T-helper 2 cell treated with Interferon-gamma antibody and Interleukin-4, amounts not matched to agents 5 μg/mL and 100 μg/mL, for 36 hours (primary cell): Measurements from ENCODE around the gene HS3ST5.

Experiments
- DNase-seq: peaks from one replicate; pipeline ENCODE4 v3.0.0; 2021; ENCODE audit warnings: low spot score
- H3K27ac Mint-ChIP-seq: one replicate; pipeline ENCODE4 v1.8.0; 2021; ENCODE audit warnings: mild to moderate bottlenecking, mixed read lengths
- H3K27me3 Mint-ChIP-seq: one replicate; pipeline ENCODE4 v1.8.0; 2021; ENCODE audit warnings: low read depth, mixed read lengths
- H3K36me3 Mint-ChIP-seq: one replicate; pipeline ENCODE4 v1.8.0; 2021; ENCODE audit warnings: low read depth, mixed read lengths
- H3K4me1 Mint-ChIP-seq: one replicate; pipeline ENCODE4 v1.8.0; 2021; ENCODE audit warnings: low read depth, mixed read lengths
- H3K4me3 Mint-ChIP-seq: one replicate; pipeline ENCODE4 v1.8.0; 2022; ENCODE audit warnings: mild to moderate bottlenecking, moderate library complexity, mixed read lengths
- H3K9me3 Mint-ChIP-seq: one replicate; pipeline ENCODE4 v1.8.0; 2021; ENCODE audit warnings: mixed read lengths

Gene HS3ST5

DNA sequence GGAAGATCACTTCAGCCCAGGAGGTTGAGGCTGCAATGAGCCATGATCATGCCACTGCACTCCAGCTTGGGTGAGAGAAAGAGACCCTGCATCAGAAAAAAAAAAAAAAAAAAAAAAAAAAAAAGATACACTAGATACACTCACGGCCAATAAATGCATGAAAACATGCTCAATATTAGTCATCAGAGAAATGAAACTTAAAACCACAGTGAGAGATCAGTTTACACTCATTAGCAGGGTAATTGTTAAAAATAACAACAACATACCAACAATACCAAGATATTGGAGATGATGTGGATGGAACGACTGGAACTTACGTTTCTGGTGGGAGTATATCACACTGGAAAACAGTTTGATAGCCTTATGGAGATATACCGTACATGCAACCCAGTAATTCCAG, 29.9 kb downstream of the HS3ST5 start:
- Mint-ChIP-seq H3K27ac (no peak overlapping the region), H3K36me3 (no peaks in the 10 kb centered on the region), H3K4me1 (no peaks in the 10 kb centered on the region), H3K9me3 (no peaks in the 10 kb centered on the region), H3K4me3 (no peak overlapping the region), H3K27me3 (no peaks in the 10 kb centered on the region)
- DNase-seq, result no peak

GRCh38 chr6:114310053-114310452, 32.8 kb downstream of the HS3ST5 start:
- DNase-seq, result no peak
- Mint-ChIP-seq H3K27ac (no peak overlapping the region), H3K4me3 (no peak overlapping the region), H3K4me1 (no peaks in the 10 kb centered on the region), H3K9me3 (no peaks in the 10 kb centered on the region), H3K36me3 (no peaks in the 10 kb centered on the region), H3K27me3 (peaks cover 2% of the 10 kb centered on the region)

GRCh38 chr6:114304304-114304887, 38.4 kb downstream of the HS3ST5 start:
- Mint-ChIP-seq H3K4me1 (no peaks in the 10 kb centered on the region), H3K27me3 (peaks cover 2% of the 10 kb centered on the region), H3K9me3 (no peaks in the 10 kb centered on the region), H3K36me3 (no peaks in the 10 kb centered on the region), H3K27ac (no peak overlapping the region), H3K4me3 (no peak overlapping the region)
- no peak for DNase-seq

DNA sequence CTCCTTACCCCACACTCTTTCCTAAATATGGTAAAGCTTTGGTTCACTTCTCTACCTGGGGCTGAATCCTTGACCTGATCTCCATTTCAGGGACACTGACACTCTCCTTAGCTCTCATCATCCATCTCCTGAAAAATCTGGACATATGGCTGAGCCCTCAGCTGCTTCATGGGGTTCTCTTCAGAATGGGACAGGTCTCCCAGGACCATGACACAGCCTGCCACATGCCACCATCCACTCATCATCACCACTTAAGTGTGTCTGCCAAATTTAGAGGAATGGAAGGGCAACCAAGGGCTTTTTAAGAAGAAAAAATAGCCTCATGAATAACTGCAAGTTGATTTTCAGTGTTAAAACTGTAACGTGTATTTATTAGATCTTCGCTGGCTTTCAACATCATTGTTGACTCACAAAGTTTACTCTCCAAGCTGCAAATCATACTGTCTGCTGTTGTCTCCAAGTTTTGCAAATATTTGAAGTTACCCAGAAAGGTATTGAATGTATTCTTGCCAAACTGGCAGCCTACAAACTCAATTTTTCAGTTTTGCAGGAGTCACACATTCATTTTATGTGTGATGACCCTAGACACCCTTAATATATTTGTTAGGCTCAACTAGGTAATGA, 41.1 kb downstream of the HS3ST5 start:
- H3K27me3 Mint-ChIP-seq, result peaks cover 2% of the 10 kb centered on the region
- H3K4me1 Mint-ChIP-seq, result no peaks in the 10 kb centered on the region
- H3K36me3 Mint-ChIP-seq, result no peaks in the 10 kb centered on the region
- no peak for DNase-seq
- no peak overlapping the region for H3K27ac Mint-ChIP-seq
- H3K9me3 Mint-ChIP-seq, result no peaks in the 10 kb centered on the region
- H3K4me3 Mint-ChIP-seq, result no peak overlapping the region

- H3K36me3 Mint-ChIP-seq, result no peaks in the 10 kb centered on the region
- H3K27ac Mint-ChIP-seq, result no peak overlapping the region
- H3K4me1 Mint-ChIP-seq, result no peaks in the 10 kb centered on the region
- no peak overlapping the region for H3K4me3 Mint-ChIP-seq
- H3K9me3 Mint-ChIP-seq, result no peaks in the 10 kb centered on the region
- H3K27me3 Mint-ChIP-seq, result no peaks in the 10 kb centered on the region
- DNase-seq, result no peak
Measured at GRCh38 chr6:114297135-114297534, 45.7 kb downstream of the HS3ST5 start.

- DNase-seq, result no peak
- no peaks in the 10 kb centered on the region for H3K27me3 Mint-ChIP-seq
- no peaks in the 10 kb centered on the region for H3K4me1 Mint-ChIP-seq
- H3K27ac Mint-ChIP-seq, result no peak overlapping the region
- no peak overlapping the region for H3K4me3 Mint-ChIP-seq
- H3K36me3 Mint-ChIP-seq, result no peaks in the 10 kb centered on the region
- H3K9me3 Mint-ChIP-seq, result no peaks in the 10 kb centered on the region
Measured at GRCh38 chr6:114292431-114292830, 50.4 kb downstream of the HS3ST5 start.

- no peaks in the 10 kb centered on the region for H3K9me3 Mint-ChIP-seq
- no peaks in the 10 kb centered on the region for H3K27me3 Mint-ChIP-seq
- no peak for DNase-seq
- H3K27ac Mint-ChIP-seq, result no peak overlapping the region
- no peaks in the 10 kb centered on the region for H3K4me1 Mint-ChIP-seq
- no peak overlapping the region for H3K4me3 Mint-ChIP-seq
- H3K36me3 Mint-ChIP-seq, result no peaks in the 10 kb centered on the region
Measured at GRCh38 chr6:114291428-114291827, 51.4 kb downstream of the HS3ST5 start.

- no peaks in the 10 kb centered on the region for H3K4me1 Mint-ChIP-seq
- no peak overlapping the region for H3K4me3 Mint-ChIP-seq
- DNase-seq, result no peak
- H3K27me3 Mint-ChIP-seq, result no peaks in the 10 kb centered on the region
- H3K36me3 Mint-ChIP-seq, result no peaks in the 10 kb centered on the region
- no peaks in the 10 kb centered on the region for H3K9me3 Mint-ChIP-seq
- no peak overlapping the region for H3K27ac Mint-ChIP-seq
Measured at GRCh38 chr6:114290864-114291263, 52.0 kb downstream of the HS3ST5 start.

- no peak overlapping the region for H3K4me3 Mint-ChIP-seq
- H3K36me3 Mint-ChIP-seq, result no peaks in the 10 kb centered on the region
- no peak for DNase-seq
- no peaks in the 10 kb centered on the region for H3K4me1 Mint-ChIP-seq
- no peaks in the 10 kb centered on the region for H3K27me3 Mint-ChIP-seq
- no peaks in the 10 kb centered on the region for H3K9me3 Mint-ChIP-seq
- H3K27ac Mint-ChIP-seq, result no peak overlapping the region
Measured at GRCh38 chr6:114288701-114289495, 53.9 kb downstream of the HS3ST5 start.

DNA sequence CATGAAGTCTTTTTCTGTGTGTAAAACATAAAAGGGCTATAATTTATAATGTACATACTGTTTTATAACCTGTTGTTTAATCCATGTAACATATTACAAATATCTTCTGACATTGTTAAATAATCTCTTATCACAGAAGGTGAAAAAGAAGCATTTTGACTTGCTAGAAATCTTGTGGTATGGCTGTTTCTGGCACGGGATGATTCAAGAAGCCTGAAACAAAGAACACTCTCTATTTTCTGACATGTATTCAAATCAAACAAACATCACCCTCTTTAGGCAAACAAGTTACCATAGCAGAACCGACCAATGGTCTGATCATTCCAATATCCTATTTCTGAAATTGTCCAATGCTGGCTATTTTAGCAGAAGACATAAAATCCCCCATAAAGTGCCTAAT, 55.4 kb downstream of the HS3ST5 start:
- H3K9me3 Mint-ChIP-seq, result no peaks in the 10 kb centered on the region

DNA sequence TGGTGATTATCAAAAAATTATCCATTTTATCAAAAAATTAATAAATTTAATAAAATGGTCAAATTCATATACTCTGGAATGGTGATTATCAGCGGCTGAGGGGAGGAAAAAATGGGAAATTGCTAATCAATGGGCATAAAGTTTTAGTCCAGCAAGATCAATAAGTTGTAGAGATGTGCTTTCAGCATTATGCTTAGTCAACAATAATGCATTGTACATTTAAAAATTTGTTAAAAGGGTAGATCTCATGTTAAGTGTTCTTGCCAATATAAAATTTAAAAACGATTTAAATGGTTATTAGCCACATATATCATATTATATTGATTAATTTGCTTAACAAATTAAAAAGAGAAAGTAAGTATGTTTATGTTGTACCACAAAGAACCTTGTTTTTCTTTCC, 56.6 kb downstream of the HS3ST5 start:
- Mint-ChIP-seq H3K36me3 (no peaks in the 10 kb centered on the region), H3K4me3 (no peak overlapping the region), H3K4me1 (no peaks in the 10 kb centered on the region), H3K27ac (no peak overlapping the region), H3K9me3 (no peaks in the 10 kb centered on the region), H3K27me3 (peaks cover 7% of the 10 kb centered on the region)
- DNase-seq, result no peak

More for the DNA sequence above, 55.4 kb downstream of the HS3ST5 start:
- H3K27me3 Mint-ChIP-seq, result peaks cover 2% of the 10 kb centered on the region
- H3K4me3 Mint-ChIP-seq, result no peak overlapping the region
- H3K4me1 Mint-ChIP-seq, result no peaks in the 10 kb centered on the region
- H3K27ac Mint-ChIP-seq, result no peak overlapping the region
- DNase-seq, result no peak
- H3K36me3 Mint-ChIP-seq, result no peaks in the 10 kb centered on the region

- Mint-ChIP-seq H3K4me3 (no peak overlapping the region), H3K27ac (no peak overlapping the region), H3K9me3 (no peaks in the 10 kb centered on the region), H3K4me1 (no peaks in the 10 kb centered on the region), H3K36me3 (no peaks in the 10 kb centered on the region), H3K27me3 (peaks cover 7% of the 10 kb centered on the region)
- DNase-seq, result no peak
Measured at GRCh38 chr6:114284281-114284680, 58.5 kb downstream of the HS3ST5 start.

- Mint-ChIP-seq H3K9me3 (no peaks in the 10 kb centered on the region), H3K36me3 (no peaks in the 10 kb centered on the region), H3K4me3 (no peak overlapping the region), H3K27me3 (peaks cover 7% of the 10 kb centered on the region), H3K27ac (no peak overlapping the region), H3K4me1 (no peaks in the 10 kb centered on the region)
- no peak for DNase-seq
Measured at GRCh38 chr6:114282292-114282691, 60.5 kb downstream of the HS3ST5 start.

DNA sequence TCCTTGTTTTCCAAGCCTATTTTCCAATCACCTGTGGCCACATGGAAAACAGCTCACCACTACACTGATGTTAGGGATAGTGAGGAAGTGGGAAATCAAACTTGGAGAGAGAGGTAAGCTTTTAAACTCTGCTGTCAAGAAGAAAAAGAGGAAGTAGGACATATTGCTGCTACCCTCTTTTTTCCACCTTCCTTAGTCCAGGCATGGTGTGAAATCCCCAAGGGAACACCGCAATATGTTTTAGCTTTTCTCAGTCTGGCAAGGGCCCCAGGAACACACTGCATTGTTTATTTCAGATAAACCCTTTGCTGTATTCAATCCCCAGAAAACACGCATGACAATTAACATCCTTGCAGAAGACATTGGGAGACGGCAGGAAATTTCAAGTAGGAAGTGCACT, 61.3 kb downstream of the HS3ST5 start:
- Mint-ChIP-seq H3K4me1 (no peaks in the 10 kb centered on the region), H3K36me3 (no peaks in the 10 kb centered on the region), H3K27ac (no peak overlapping the region), H3K4me3 (no peak overlapping the region), H3K27me3 (peaks cover 7% of the 10 kb centered on the region), H3K9me3 (no peaks in the 10 kb centered on the region)
- DNase-seq, result no peak
